ENCODE measurements around the gene DPP4. TPM values are rescaled to one million over a fixed set of nuclear protein-coding genes. Genes with fewer than 3 reads are reported as not detected.

DPP4 gene
- total and polyA plus RNA-seq, 2 of the 4 experiments (the other 2 are of a cell fraction) = 13.2 to 19.0 TPM

GRCh38 chr2:161943011-161943410, 131.0 kb downstream of the DPP4 start:
- Histone ChIP-seq H2AK9ac (replicated peaks; ENCODE audit: low read depth, low read length, poor library complexity) (no peak overlapping the region), H3K18ac (ENCODE audit: low read depth, low read length) (no peak overlapping the region), H3K14ac (replicated peaks; ENCODE audit: low read depth, low read length) (no peak overlapping the region), H3K4me2 (ENCODE audit: low read depth, low read length) (no peak overlapping the region), H4K8ac (ENCODE audit: low read depth in 2 of 2, low read length in 2 of 2) (no peak overlapping the region), H3K4me1 (ENCODE audit: control insufficient read depth, insufficient read depth, low read length) (no peaks in the 10 kb centered on the region), H3K9me3 (ENCODE audit: control insufficient read depth, insufficient read depth, low read length) (no peaks in the 10 kb centered on the region), H3K27ac (ENCODE audit: insufficient read depth, low read length) (no peak overlapping the region), H2BK120ac (ENCODE audit: low read depth, low read length) (no peak overlapping the region), H2BK5ac (ENCODE audit: low read depth, low read length, poor library complexity, severe bottlenecking) (no peak overlapping the region), H3K56ac (ENCODE audit: extremely low read depth, insufficient read depth, low read length) (no peak overlapping the region), H2AFZ (replicated peaks; ENCODE audit: low read length, poor library complexity) (no peak overlapping the region), H3K36me3 (ENCODE audit: control insufficient read depth, insufficient read depth, low read length) (no peaks in the 10 kb centered on the region), H3K79me1 (ENCODE audit: low read depth in 1 of 2, low read length in 2 of 2) (no peaks in the 10 kb centered on the region), H4K5ac (ENCODE audit: low read depth, low read length) (no peak overlapping the region), H4K20me1 (ENCODE audit: insufficient read depth, low read length) (no peaks in the 10 kb centered on the region), H3K9me1 (ENCODE audit: insufficient read depth, low read length) (no peaks in the 10 kb centered on the region), H3K27me3 (ENCODE audit: control insufficient read depth, insufficient read depth, low read length) (peaks cover 6% of the 10 kb centered on the region; the same call in 1 of the 2 replicates), H2BK20ac (ENCODE audit: low read depth, low read length) (no peak overlapping the region), H3K23ac (ENCODE audit: low read depth, low read length) (no peak overlapping the region), H4K91ac (ENCODE audit: insufficient read depth, low read depth, low read length) (no peak overlapping the region), H3K4me3 (ENCODE audit: insufficient read depth, low read depth, low read length) (no peak overlapping the region), H3K9ac (ENCODE audit: low read depth, low read length) (no peak overlapping the region), H2AK5ac (ENCODE audit: low read depth, low read length) (no peak overlapping the region), H2BK15ac (ENCODE audit: low read depth, low read length) (no peak overlapping the region), H3K4ac (ENCODE audit: low read depth, low read length) (no peak overlapping the region)
- no TSS peak for BruUV-seq (replicated peaks)
- in situ Hi-C loops (cut with MboI; ENCODE audit: low sequenced_read_pairs) (loop anchor here (10.0 to 25.0 kb wide), 2 partner anchors 358 to 681 kb away; no protein-coding TSS in a partner anchor), dilution Hi-C loops (cut with HindIII; ENCODE audit: low sequenced_read_pairs, unreplicated experiment) (no loop called here), intact Hi-C loops (cut with micrococcal nuclease) (no loop called here)
- ChIA-PET CTCF (no interaction called here), POLR2A (ENCODE audit: unreplicated experiment) (no interaction called here)
- DNase-seq (no peak), ATAC-seq (ENCODE audit: low read depth) (no peak)
- TF ChIP-seq POLR2A (IDR thresholded peaks at IDR 0.05; ENCODE audit: low read depth, low read length) (no peak), BHLHE40 (IDR thresholded peaks at IDR 0.05; ENCODE audit: low read depth, low read length) (no peak), USF2 (IDR thresholded peaks at IDR 0.05; ENCODE audit: low read depth, low read length) (no peak), NFE2L2 (IDR thresholded peaks at IDR 0.05; ENCODE audit: low read depth, low read length) (no peak), RCOR1 (IDR thresholded peaks at IDR 0.05; ENCODE audit: insufficient replicate concordance, low read length) (no peak)
- no CpG with 5 or more reads among the region's 2 CpGs for WGBS, 2 experiments (ENCODE audit: extremely low coverage in 2 of 2, insufficient read length in 1 of 2)

Small RNA genes lying within 50 kb of the gene (microRNA-seq; reads per million reads assigned to microRNA genes)
- gene TIMM8AP1 (ENCODE audit: insufficient read depth, insufficient read length) = not detected

Small RNA genes lying within 50 kb of the gene (small RNA-seq; reads per million reads assigned to genes)
- gene TIMM8AP1 = 0 reads per million in 5 experiments

Other genes with a start within 250 kb of the DPP4 start
- gene GCG, start 78.0 kb upstream of the DPP4 start, total RNA-seq (2012; rRNA removed) = not detected in 2 replicates
- gene GCG, start 78.0 kb upstream of the DPP4 start, polyA plus RNA-seq (2012; rRNA removed) = not detected in 2 replicates
- gene FAP, start 169.2 kb upstream of the DPP4 start, total RNA-seq (2012; rRNA removed) = 71.0 and 93.9 TPM in 2 replicates
- gene FAP, start 169.2 kb upstream of the DPP4 start, polyA plus RNA-seq (2012; rRNA removed) = 74.1 and 95.0 TPM in 2 replicates
- 1.4 and 2.2 TPM in 2 replicates for gene IFIH1, start 244.5 kb upstream of the DPP4 start, total RNA-seq (2012; rRNA removed)
- gene IFIH1, start 244.5 kb upstream of the DPP4 start, polyA plus RNA-seq (2012; rRNA removed) = 0.76 and 1.3 TPM in 2 replicates